Fibroblast of the aortic adventitia (primary cell): ENCODE data around the gene FLVCR2. TPM values are rescaled to one million over a fixed set of nuclear protein-coding genes. Genes with fewer than 3 reads are reported as not detected.
A peak's percentile ranks its signal among the peaks of the same experiment; 100 is the strongest.

ENCODE experiments used
- DNase-seq: peaks from one replicate; pipeline ENCODE4 v3.0.0-alpha.2; 2010; ENCODE audit warnings: low read depth
- H3K4me3 ChIP-seq: 2 replicates; pipeline ENCODE4 v1.5.1; 2011; ENCODE audit warnings: low read depth, mild to moderate bottlenecking, control low read depth, low read length, moderate library complexity
- CTCF ChIP-seq: IDR thresholded peaks from 2 replicates; pipeline ENCODE4 v1.5.1; 2011; ENCODE audit warnings: mild to moderate bottlenecking, low read length, control low read depth, inconsistent platforms; ENCODE audit not compliant: insufficient read depth
- total RNA-seq: library from RNA; depleted of rRNA; stranded (reverse); fragments of >200 nt; gene quantifications from 2 replicates; pipeline ENCODE4 v1.2.3, GENCODE V29; 2012; ENCODE audit warnings: low replicate concordance

FLVCR2 gene
- total RNA-seq, 1 donor, result 0.90 TPM

- DNase-seq, result no peak
- no peak overlapping the region for H3K4me3 ChIP-seq
- TF ChIP-seq CTCF, result no peak
Measured at GRCh38 chr14:75645056-75645455, 66.6 kb downstream of the FLVCR2 start.

- no peak overlapping the region for H3K4me3 ChIP-seq
- TF ChIP-seq CTCF, result no peak
- DNase-seq, result no peak
Measured at GRCh38 chr14:75646762-75647161, 68.3 kb downstream of the FLVCR2 start.

GRCh38 chr14:75647640-75648039 is 69.2 kb downstream of the FLVCR2 start:
- TF ChIP-seq CTCF, result no peak
- DNase-seq, result peak; percentile 71
- H3K4me3 ChIP-seq, result no peak overlapping the region

GRCh38 chr14:75648066-75648838 is 69.8 kb downstream of the FLVCR2 start:
- no peak overlapping the region for H3K4me3 ChIP-seq
- no peak for TF ChIP-seq CTCF
- peak; percentile 90 for DNase-seq

GRCh38 chr14:75649337-75649736 is 70.9 kb downstream of the FLVCR2 start:
- DNase-seq, result no peak
- no peak overlapping the region for H3K4me3 ChIP-seq
- no peak for TF ChIP-seq CTCF

GRCh38 chr14:75649773-75650172 is 71.4 kb downstream of the FLVCR2 start:
- DNase-seq, result no peak
- H3K4me3 ChIP-seq, result no peak overlapping the region
- no peak for TF ChIP-seq CTCF
